GM12874 (cell line): Measurements from ENCODE around the gene ARHGAP44.

Experiments
- TF ChIP-seq, protein P1 (sequence below): IDR thresholded peaks from 2 replicates; pipeline ENCODE4 v1.5.1; 2011; ENCODE audit warnings: low read depth, mild to moderate bottlenecking, control low read depth, low read length, moderate library complexity; ENCODE audit not compliant: insufficient read depth

Gene ARHGAP44

DNA sequence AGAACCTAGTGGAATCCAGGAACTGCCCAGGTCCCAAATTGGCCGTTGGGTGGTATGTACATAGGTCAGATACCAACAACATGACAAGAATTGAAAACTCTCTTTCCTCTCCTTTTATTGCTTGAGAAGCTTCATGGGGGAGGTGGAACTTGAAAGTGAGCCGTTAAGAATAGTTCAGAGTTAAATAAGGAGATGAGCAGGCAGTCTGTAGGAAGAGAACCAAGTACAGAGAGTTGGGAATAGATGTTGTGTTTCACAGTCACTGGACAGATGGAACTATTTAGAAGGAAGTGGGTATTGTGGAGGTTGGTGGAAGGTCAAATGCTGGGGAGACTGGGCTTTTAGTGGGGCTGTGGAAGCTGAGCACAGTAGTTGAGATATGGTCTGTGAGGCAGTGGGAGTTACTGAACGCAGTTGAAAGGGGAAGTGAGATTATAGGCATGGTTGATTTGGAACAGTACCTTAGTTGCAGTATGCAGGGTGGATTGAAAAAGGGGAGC, 26.4 kb downstream of the ARHGAP44 start:
- TF ChIP-seq, protein P1, sequence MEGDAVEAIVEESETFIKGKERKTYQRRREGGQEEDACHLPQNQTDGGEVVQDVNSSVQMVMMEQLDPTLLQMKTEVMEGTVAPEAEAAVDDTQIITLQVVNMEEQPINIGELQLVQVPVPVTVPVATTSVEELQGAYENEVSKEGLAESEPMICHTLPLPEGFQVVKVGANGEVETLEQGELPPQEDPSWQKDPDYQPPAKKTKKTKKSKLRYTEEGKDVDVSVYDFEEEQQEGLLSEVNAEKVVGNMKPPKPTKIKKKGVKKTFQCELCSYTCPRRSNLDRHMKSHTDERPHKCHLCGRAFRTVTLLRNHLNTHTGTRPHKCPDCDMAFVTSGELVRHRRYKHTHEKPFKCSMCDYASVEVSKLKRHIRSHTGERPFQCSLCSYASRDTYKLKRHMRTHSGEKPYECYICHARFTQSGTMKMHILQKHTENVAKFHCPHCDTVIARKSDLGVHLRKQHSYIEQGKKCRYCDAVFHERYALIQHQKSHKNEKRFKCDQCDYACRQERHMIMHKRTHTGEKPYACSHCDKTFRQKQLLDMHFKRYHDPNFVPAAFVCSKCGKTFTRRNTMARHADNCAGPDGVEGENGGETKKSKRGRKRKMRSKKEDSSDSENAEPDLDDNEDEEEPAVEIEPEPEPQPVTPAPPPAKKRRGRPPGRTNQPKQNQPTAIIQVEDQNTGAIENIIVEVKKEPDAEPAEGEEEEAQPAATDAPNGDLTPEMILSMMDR: no peak

DNA sequence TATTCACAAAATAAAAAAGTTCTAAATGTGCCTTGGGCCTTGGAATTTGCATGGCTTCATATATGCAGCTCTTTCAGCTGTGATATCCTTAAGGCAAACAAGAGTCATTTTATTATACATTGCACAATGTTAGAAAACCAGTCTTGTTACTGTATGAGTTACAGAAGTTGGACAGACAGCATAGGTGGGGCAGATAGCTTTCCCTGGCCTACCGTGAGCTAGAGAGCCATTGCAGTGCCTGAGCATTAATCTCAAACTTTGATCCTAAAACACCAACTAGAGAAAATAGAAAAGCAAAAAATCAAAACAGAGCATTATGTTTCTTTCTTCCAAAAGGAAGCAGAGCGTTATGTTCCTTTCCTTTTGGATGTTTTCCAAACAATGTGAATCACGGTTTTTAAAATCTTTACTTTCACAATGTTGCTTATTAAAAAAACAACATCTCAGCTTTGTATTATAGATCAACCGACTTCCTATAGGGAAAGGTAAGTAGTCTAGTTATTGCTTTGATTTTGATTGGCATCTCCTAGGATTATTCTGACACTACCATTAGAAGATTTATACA, 32.2 kb downstream of the ARHGAP44 start:
- TF ChIP-seq, protein P1: no peak

DNA sequence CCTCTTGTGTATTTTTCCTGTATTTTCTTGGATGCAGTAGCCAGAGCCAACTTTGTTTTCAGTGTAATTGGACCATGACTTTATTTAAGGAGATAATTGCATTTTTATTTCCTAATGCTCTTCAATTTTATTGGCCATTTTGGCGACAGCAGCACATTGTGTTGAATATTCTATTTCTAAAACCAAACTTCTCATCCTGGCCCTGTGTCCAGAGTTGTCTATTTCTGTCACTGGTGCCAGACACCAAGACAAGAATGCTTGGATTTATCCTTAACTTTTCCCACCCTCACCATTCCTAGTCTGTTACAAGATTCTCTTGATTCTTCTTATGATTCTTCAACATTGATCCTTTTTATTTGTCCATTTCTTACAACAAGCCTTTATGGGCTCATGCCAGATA, 37.1 kb downstream of the ARHGAP44 start:
- TF ChIP-seq, protein P1: no peak

DNA sequence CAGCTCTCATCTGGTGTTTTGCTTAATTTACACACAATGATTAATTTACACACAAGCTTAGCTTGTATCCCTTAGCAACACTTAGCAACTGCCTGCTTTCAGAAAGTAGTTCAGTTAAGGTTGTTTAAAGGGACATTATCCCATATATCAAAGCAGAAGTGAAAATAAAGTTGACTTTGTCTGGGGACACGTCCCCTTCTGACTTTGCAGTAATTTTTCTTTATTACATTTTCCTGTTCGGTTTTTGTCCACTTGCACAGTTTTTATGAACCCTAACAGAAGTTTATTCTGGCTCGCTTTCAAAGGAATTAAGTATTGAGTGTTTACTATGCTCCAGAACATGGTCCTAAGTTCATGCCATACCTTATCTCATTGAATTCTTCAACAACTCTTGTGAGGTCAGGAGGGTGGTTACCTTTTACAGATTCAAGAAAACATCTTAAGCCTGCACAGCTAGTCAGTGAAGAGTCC, 41.5 kb downstream of the ARHGAP44 start:
- TF ChIP-seq, protein P1: no peak

DNA sequence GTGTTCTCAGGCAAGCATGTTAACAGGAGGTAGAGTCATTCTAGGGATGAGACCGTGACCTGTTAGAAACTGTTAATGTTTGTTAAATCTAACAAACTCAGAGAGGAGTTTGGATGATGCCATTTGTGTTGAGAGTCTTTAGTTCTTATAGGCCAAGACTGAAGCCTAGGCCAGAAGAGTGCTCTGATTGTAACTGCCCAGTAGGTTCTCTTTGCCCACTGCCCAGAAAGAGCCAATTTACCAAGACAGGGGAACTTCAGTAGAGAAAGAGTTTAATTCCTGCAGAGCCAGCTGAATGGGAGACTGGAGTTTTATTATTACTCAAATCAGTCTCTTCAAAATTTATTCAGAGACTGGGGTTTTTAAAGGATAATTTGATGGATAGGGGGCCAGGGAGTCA, 42.5 kb downstream of the ARHGAP44 start:
- TF ChIP-seq, protein P1: no peak

DNA sequence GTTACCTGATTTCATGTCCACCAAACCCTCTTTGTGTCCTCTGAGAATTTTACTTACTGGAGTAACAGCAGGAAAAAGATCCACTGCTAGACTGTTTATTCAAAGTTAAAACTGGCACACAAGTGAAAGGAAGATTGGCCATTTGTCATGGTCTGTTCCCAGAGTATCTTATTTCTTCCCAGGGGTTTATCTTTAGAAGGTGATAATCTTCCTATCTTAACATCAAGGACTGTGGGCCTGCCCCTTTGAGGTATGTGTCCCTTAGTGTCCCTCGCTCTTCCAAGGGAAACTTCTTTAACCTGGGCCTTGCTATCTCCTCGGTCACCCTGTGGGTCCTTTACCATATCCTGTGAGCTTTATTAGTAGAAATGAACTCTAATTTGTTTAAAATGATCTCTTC, 49.7 kb downstream of the ARHGAP44 start:
- TF ChIP-seq, protein P1: no peak

DNA sequence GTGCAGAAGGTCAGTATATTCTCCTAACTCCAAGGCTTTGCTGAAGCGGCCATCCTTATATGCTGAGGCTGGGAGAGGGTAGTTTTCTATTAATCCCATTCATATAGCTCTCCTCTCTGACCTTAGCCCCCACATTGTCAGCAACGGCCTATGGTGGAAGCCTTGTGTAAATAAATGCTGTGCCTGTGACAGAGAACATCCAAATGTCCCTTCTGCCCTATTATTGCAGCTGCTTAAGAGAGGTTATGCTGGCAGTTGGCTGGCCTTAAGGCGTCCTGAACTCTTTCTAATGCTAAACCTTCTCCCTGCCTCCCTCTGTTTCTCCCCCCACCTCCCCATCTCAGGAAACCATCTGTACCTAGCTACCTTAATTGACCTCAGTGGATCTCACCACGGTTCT, 53.6 kb downstream of the ARHGAP44 start:
- TF ChIP-seq, protein P1: no peak
